GM19025 (cell line): ENCODE data around the gene C2CD5.

ENCODE experiments used
- ATAC-seq: cut with Tn5 transposase; IDR thresholded peaks from one replicate; pipeline ENCODE4 v1.9.1; 2021; ENCODE audit warnings: mild to moderate bottlenecking, low read depth, moderate library complexity; ENCODE audit not compliant: unreplicated experiment

The C2CD5 gene

DNA sequence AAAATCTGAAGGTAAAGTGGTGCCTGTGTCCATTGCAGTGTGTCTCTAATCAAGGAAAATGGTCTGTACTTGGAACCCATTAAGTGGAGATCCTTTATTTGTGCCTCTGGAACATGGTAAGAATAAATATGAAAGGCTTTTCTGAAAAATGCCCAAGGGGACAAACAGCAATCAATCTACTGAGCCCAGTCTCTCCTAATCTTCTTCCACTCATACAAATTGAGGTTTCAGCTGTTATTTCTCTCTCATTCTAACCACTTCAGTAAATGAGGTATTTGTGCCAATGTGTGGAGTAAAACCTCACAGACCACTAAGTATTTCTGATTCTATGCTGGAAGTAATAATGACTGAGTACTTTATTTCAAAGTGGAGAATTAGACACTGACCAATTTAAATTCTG is 127.5 kb downstream of the C2CD5 start:
- no peak for ATAC-seq

DNA sequence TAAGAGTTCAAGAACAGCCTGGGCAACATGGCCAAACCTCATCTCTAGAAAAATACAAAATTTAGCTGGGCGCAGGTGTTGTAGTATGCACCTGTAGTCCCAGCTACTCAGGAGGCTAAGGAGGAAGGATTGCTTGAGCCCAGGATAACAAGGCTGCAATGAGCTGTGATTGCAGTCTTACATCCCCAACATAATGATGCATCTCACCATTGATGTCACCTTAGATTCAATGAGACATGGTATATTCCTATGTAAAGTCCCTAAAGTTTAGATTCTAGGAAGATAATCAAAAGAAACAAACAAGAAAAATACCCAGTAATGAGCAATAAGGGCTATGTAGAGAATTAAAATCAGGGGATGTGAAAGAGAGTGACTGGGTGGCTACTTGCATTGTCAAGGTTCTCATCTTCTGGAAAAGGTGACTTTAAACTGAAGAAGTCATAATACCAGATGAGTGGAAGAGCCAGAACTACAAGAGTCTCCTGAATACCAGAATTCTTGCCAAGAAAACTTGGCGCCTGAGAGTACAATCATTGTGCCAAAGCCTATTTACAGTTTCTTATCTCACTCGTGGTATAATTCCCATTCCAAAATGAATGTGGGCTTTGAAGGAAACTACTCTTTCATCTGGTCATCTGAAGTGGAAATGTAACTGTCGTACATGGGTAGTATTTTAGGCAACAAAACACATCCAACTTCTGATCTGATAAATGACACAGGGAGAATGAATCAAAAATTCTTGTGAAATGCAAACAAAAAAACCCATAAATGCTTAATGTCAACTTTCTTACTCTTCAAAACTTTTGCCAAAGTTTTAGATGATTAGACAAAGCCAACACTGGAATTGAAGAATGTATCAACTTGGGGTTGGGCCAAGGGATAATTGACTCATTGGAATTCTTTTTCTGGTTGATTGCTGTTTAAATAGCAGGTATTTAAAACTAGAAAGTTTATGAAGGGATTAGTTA is 128.7 kb downstream of the C2CD5 start:
- ATAC-seq = no peak

DNA sequence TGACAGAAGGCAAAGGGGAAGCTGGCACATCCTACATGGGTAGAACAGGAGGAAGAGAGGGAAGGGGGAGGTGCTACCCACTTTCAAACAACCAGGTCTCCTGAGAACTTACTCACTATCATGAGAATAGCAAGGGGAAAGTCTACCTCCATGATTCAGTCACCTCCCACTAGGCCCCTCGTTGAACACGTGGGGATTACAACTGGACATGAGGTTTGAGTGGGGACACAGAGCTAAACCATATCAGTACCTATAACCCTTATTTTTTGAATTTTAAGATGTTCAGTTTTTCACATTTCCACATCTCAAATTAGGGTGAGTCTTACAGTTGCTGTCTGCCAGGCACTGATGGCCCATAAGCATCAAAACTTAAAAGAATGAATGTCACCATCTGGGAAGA is 129.6 kb downstream of the C2CD5 start:
- ATAC-seq = no peak

DNA sequence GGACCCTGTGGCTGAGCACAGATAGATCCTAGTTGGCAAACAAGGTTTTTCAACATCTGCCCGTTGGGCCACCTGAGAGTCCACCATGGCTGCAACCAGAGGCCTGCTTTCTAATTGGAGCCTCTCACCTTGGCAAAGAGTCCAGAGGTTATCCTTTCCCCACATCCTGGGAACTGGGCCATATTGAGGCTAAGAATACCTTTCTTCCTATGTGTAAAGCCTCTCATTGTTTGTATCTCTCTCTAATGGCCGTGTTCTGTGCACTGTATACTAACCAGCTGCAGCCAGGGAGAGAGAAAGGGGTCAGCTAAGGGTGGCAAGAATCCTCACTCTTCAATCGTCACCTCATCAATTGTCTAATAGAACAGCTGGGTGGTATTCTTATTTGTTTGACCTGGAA is 130.8 kb downstream of the C2CD5 start:
- ATAC-seq = no peak

DNA sequence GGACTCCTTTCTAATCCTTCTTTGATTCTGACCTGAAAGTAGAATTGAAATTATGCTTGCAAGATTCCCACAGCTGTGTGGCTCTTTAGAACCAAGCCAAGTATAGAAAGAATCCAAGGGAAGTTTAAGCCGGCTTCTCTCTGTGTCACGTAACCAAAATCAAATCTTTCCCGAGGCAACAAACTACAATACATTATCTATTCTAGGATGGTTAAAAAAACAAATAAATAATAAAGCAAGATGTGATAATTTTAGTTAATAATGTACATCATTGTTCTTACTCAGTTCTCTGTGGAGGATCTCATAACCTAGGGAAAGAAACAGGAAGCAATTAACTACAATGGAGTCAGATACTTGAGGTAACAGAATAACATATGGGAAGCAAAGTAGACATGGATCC is 131.8 kb downstream of the C2CD5 start:
- no peak for ATAC-seq

DNA sequence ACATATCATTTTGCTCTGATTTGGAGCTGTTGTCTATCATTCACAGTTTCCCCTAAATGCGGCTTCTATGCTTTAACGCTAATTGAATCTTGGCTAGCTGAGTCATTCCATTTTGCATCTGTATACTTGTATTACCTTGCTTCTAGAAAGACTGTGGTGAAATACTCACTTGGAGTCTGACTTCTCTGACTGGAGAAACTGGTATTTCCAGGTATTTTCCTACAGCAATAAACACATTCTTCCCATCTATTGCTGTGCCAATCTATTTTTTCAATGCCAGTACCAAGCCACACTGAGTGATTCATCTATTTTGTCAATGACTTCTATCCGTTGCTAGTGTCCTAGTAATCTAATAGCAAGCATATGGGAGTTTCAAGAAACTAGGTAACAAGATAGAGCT is 133.9 kb downstream of the C2CD5 start:
- no peak for ATAC-seq

DNA sequence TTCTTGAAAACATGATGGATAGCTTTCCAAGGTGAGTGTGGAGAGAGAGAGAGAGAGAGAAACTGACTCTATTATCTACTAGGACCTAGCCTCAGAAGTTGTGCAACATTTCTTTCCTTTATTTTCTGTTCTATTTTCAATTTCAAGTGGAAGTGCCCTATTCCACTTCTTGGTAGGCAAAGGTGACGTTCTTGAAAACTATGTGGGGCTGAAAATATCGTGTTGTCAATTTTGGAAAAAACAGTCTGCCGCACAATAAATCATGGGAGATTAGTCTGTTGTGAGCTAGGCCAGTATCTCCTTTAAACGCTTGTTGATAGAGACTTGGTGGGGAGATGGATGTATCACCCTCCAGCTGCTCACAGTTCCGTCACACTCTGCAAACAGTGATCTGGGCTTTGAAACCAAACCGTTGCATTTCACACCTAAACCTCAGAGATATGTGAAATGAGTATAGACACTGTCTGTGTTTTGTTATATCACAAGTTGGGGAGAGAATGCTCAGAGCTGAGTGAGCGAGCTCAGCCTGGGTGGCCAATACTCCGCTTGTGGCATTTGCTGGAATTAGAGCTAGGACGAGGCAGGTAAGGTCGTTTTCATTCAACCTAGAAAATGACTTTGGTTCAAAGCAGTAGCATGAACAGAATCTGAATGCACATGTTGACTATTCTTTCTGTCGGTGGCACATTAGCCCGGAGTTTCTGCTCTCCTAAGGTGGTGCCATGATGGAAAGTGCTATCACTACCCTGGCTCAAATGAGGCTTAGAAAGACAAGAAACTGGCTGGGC is 134.8 kb downstream of the C2CD5 start:
- peak; percentile 95 for ATAC-seq

DNA sequence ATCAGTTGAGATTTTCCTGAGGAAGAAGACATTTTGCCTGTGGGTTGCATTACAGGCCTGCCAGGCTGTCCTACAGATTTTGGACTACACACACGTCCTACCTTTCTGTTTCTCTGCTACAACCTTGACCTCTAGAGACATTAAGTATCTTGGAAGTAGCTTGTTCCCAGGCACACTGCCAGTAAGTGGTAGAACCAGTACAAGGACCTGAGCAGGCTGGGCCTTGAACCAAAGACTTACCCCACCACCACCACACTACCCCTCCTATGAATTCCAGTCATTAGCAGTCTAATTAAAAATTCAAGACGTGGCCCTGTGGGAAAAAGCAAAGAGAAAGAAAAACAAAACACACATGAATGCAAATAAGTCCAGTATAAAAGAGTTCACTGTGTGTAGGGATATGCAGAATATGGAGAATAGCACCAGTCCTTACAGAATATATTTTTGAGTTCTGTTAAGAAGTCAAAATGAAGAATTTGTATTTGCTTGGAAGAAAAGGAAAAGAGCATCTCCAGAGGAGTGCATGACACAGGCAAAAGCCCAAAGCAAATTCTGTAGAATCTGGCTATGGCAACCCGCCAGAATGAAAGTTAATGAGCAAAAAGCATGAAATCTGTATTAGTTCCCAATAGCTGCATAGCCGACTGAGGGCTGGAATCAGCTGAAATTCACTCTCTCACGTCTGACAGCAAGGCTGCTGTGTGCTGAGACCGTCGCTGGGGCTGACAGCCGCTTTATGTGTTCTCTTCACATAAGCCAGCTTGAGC is 135.5 kb downstream of the C2CD5 start:
- no peak for ATAC-seq

DNA sequence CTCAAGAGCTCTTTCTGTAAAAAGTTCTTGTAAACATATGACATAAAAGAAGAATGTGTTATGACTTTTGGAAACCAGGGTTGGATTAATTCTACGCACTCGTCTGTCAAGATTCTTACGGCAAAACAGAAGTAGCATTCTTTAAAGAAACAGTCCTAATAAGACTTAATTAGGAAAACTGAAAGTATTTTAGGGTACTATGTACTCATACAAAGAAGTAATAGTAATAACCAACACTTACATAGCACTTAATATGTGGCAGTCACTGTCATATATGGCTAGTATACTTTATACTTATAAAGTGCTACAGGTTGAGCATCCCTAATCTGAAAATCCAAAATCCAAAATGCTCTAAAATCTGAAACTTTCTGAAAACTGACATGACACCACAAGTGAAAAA is 136.9 kb downstream of the C2CD5 start:
- ATAC-seq = no peak

DNA sequence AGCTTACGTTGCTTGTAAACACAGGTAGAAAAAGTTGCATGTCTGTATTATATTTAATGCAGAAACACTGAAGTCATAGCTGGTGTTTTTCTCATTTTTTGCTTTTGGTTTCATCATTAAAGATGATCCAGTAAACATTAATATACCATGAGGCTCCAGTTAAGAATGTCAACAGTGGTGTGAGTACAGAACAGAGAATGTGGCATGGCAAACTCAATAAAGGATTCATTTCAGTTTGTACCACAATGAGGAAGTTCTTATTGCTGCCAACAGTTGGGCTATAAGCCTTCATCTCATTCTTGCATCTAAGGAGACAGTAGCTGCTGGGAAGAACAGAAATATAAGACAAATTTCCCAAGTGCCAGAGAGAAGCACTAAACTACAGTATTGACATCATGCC is 137.7 kb downstream of the C2CD5 start:
- ATAC-seq = peak; percentile 32

DNA sequence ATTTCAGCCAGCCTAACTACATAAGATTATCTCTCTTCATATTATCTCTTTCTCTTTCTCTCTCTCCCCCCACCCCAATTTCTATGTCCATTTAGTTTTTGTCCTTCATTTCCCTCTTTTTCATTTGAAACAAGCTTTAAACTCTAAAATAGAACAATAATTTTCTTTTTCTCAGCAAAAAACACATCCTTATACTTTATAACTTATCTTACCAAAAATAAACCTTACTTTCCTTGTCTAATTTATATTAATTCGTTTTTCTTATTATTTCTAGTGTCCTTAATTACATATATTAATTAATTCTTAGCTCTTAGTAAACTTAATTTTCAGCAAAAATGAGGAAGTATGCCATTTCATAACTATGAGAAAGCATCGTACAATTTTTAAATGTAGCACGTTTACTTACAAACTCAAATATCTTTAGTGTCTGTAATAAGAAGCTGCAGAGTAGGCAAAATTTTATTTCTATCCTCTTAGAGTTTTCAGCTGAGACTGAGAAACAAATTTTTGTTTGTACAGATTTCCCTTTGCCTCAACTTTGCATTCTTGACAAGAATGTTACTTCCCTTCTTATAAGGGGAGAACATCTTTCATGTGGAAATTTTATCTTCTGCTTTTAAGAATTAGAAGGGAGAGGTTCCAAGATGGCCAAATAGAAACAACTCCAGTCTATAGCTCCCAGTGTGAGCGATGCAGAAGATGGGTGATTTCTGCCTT is 144.7 kb downstream of the C2CD5 start:
- ATAC-seq = no peak
